NT2/D1 (cell line): ENCODE measurements around the gene CEP131.

Experiments used
- DNase-seq: peaks from one replicate; pipeline ENCODE4 v3.0.0-alpha.2; 2011; ENCODE audit warnings: low read depth, low spot score
- H3K27me3 ChIP-seq: 2 replicates; pipeline ENCODE4 v1.6.0; 2011; ENCODE audit warnings: mild to moderate bottlenecking; ENCODE audit not compliant: insufficient read length, insufficient read depth
- H3K36me3 ChIP-seq: 2 replicates; pipeline ENCODE4 v1.6.1; 2011; ENCODE audit warnings: mild to moderate bottlenecking, low read length, mixed read lengths; ENCODE audit not compliant: insufficient read depth, insufficient read length
- H3K4me1 ChIP-seq: 2 replicates; pipeline ENCODE4 v1.5.1; 2011; ENCODE audit not compliant: insufficient read depth, insufficient read length
- H3K4me3 ChIP-seq: 2 replicates; pipeline ENCODE4 v1.5.1; 2011; ENCODE audit warnings: low read depth; ENCODE audit not compliant: insufficient read length
- H3K9ac ChIP-seq: 2 replicates; pipeline ENCODE4 v1.6.0; 2011; ENCODE audit warnings: low read depth; ENCODE audit not compliant: insufficient read length
- H3K9me3 ChIP-seq: 2 replicates; pipeline ENCODE4 v1.5.1; 2011; ENCODE audit warnings: mild to moderate bottlenecking, low read length; ENCODE audit not compliant: insufficient read depth
- SUZ12 ChIP-seq: IDR thresholded peaks from 2 replicates; pipeline ENCODE4 v1.6.1; 2011; ENCODE audit not compliant: insufficient read length, insufficient read depth; ENCODE audit errors: extremely low read depth
- YY1 ChIP-seq: IDR thresholded peaks from 2 replicates; pipeline ENCODE4 v1.6.1; 2011; ENCODE audit not compliant: insufficient read length, insufficient read depth
- ZNF274 ChIP-seq: IDR thresholded peaks from 2 replicates; pipeline ENCODE4 v1.6.1; 2011; ENCODE audit warnings: mild to moderate bottlenecking, low read depth, low read length

Gene CEP131

DNA sequence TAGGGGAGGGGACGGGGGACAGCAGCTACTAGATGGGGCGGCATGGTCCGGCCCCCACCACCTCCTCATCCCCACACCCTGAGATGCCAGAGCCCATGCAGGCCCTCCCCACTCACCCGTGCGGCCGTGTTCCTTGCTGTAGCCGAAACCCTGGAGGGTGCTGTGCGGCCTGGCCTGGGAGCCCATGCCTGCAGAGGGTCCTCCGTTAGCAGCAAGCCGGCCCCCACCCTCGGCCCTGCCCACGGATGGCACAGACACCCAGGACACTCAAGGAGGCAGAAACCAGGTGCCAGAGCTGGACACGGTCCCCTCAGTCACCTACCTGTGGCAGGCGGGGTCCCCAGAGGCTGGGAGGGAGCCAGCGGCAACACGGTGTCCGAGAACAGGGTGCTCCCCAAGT is 10.6 kb upstream of the CEP131 start:
- no peak for DNase-seq
- H3K4me1 ChIP-seq, result no peaks in the 10 kb centered on the region
- H3K4me3 ChIP-seq, result no peak overlapping the region
- TF ChIP-seq ZNF274 (no peak), SUZ12 (no peak), YY1 (no peak)
- H3K9me3 ChIP-seq, result no peaks in the 10 kb centered on the region
- no peaks in the 10 kb centered on the region for H3K27me3 ChIP-seq
- peaks cover 77% of the 10 kb centered on the region for H3K36me3 ChIP-seq
- H3K9ac ChIP-seq, result peak overlapping the region; percentile 16

DNA sequence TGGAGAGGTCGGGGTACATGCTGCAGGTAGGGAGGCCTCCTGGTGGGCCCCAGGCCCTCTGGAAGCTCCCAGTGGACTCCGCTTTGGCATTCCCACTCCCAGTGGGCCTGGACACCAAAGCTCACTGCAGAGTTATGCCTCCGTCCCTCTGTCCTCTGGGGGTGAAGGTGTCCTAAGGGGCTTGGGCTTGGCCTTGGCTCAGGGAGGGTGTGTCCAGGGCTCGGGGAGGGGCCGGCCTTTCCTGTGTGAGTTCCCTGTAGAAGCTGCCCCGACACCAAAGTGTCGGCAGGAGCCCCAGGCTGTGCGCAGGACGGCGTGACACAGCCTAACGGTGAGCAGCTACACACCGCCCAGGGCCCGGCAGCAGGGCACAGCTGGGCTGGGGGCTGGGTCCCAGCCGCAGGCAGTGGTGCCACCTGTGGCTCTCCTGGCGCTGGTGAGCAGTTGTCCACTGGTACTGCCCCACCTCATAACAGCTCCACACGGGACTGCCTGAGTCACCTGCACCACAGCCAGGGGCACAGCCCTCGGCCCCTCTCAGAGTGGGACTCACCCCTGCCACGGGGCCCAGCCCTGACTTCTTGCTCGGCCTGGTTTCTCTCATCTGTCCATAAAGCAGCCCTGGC is 10.0 kb upstream of the CEP131 start:
- H3K36me3 ChIP-seq, result peaks cover 79% of the 10 kb centered on the region
- H3K4me3 ChIP-seq, result no peak overlapping the region

DNA sequence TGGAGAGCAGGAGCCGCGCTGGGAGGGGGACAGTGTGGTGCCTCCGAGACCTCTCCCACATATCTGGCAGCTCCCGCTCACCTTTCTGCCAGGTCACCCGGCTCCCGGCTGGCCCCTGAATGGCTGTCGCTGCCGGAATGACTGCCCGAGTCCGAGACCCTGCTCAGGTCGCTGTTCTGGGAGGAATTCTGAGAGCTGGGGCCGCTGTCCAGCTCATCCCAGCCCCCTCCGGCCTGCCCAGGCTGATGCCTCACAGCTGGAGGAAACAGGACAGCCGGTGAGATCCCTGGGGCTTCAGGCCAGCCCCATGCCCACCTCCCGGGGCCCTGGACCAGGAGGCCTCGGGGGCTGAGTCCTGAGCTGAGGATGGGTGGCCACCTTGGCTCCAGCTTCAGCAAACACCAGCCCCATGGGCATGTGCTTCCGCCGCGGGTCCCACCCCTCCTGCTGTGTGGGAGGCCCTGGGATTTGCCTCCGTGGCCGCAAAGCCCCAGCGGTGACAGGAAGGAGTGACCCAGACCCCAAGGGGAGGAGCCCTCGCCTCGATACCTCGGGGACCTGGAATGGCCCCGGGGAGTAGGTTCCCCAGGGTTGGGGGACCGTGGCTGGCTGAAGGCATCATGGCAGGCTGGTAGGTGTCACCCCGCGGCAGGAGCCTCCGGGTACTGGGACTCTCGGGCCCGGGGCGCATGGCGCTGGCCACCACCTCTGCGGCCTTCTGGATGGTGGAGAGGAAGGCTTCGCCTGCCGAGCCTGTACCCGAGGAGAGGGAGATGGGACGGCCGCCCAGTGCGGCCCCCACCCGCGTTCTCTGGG is 9.2 kb upstream of the CEP131 start:
- TF ChIP-seq YY1 (no peak), ZNF274 (no peak), SUZ12 (no peak)
- H3K4me3 ChIP-seq, result no peak overlapping the region
- H3K9me3 ChIP-seq, result peaks cover 2% of the 10 kb centered on the region; the same call in 1 of the 2 replicates
- no peak overlapping the region for H3K9ac ChIP-seq
- H3K4me1 ChIP-seq, result no peaks in the 10 kb centered on the region
- no peaks in the 10 kb centered on the region for H3K27me3 ChIP-seq
- DNase-seq, result no peak
- peaks cover 72% of the 10 kb centered on the region for H3K36me3 ChIP-seq

More for the DNA sequence above, 10.0 kb upstream of the CEP131 start:
- no peak overlapping the region for H3K9ac ChIP-seq
- H3K9me3 ChIP-seq, result no peaks in the 10 kb centered on the region
- no peak for DNase-seq
- H3K27me3 ChIP-seq, result no peaks in the 10 kb centered on the region
- no peaks in the 10 kb centered on the region for H3K4me1 ChIP-seq
- TF ChIP-seq ZNF274, result no peak
- no peak for TF ChIP-seq YY1
- no peak for TF ChIP-seq SUZ12

- TF ChIP-seq ZNF274 (no peak), YY1 (no peak), SUZ12 (no peak)
- Histone ChIP-seq H3K4me1 (no peaks in the 10 kb centered on the region), H3K36me3 (peaks cover 64% of the 10 kb centered on the region), H3K9me3 (peaks cover 7% of the 10 kb centered on the region), H3K4me3 (no peak overlapping the region), H3K27me3 (no peaks in the 10 kb centered on the region), H3K9ac (no peak overlapping the region)
- DNase-seq, result no peak
These were observed 8.4 kb upstream of the CEP131 start for GRCh38 chr17:81231121-81231645.

DNA sequence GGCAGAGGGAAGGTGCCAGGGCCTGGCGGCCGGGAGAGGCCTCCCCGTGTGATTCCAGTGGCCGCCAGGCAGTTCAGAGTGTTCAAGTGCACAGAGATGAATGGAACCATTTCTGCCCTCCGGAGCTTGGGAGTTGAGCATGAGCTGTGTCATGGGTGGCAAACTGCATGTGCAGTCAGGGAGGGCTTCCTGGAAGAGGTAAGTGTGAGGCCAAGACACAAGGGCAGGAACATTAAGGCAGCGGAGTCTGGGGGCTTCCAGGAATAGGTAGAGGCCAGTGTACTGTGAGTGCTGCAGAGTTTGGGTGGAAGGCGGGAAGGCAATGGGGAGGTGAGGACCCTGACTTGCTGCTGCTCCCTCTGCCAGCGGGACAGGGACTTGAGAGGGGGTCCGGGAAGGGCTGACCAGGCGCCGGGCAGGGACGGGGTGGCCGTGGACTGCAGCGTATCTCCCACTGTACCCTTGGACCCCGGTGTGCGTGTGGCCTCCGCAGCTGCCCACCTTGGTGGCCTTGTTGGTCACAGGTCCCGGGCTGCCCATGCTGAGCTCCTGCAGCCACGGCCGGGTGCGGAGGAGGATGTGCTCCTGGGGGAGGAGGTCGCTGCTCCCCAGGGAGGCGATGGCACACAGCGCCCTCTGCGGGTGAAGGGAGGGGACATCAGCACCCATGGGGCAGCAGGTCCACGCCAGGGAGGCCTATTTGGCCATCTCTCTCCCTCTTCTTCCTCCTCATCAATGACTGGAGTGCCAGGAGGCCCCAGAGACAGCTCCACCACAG is 7.5 kb upstream of the CEP131 start:
- DNase-seq, result no peak
- Histone ChIP-seq H3K4me3 (no peak overlapping the region), H3K4me1 (no peaks in the 10 kb centered on the region), H3K9me3 (peaks cover 7% of the 10 kb centered on the region), H3K9ac (no peak overlapping the region), H3K27me3 (no peaks in the 10 kb centered on the region), H3K36me3 (peaks cover 55% of the 10 kb centered on the region)
- no peak for TF ChIP-seq ZNF274
- no peak for TF ChIP-seq SUZ12
- TF ChIP-seq YY1, result no peak

- H3K36me3 ChIP-seq, result peaks cover 54% of the 10 kb centered on the region
- H3K4me3 ChIP-seq, result no peak overlapping the region
- no peak for DNase-seq
- H3K4me1 ChIP-seq, result no peaks in the 10 kb centered on the region
- no peaks in the 10 kb centered on the region for H3K27me3 ChIP-seq
- H3K9me3 ChIP-seq, result peaks cover 7% of the 10 kb centered on the region
- no peak overlapping the region for H3K9ac ChIP-seq
- TF ChIP-seq SUZ12, result no peak
- TF ChIP-seq YY1, result no peak
These were observed 6.8 kb upstream of the CEP131 start for GRCh38 chr17:81229666-81229920.

DNA sequence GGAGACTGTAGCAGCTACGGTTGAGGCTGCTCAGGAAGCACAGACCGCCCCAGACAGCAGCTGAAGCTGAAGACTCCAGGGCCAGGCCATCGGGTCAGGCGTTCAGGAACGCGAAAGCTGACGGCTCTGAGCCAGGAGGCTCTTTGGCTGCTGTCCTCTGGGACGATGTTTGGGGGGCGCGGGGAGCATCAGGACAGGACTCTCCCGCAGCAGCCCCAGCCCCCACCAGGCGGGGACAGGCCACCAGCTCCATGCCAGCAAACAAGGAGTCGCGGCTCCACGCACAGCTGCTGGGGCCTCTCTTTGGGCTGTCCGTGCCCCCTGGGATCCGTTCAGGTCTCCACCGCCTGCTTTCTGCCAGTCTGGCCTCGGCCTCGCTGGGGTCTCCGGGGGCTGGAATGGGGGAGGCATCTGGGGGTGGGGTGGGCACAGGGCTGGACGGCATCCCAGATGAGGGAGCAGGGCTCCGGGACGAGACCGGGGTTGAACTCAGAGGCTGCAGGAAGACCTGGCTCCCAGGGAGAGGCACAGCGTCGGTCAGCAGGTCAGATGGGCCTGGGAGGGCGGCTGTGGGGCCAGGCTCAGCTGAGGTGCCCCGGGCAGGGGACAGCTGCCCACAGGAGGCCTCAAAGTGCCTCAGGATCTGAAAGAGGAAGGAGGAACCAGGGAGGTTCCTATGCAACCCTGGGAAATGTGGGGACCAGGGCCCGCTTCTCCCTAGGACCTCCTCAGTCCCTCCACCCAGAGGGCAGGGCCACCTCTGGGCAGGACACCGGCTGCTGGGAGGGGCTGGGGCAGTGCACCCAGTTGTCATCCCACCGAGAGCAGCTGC is 6.3 kb upstream of the CEP131 start:
- Histone ChIP-seq H3K9ac (no peak overlapping the region), H3K36me3 (peaks cover 54% of the 10 kb centered on the region), H3K4me3 (no peak overlapping the region), H3K27me3 (no peaks in the 10 kb centered on the region), H3K9me3 (peaks cover 7% of the 10 kb centered on the region), H3K4me1 (no peaks in the 10 kb centered on the region)
- DNase-seq, result no peak
- no peak for TF ChIP-seq ZNF274
- no peak for TF ChIP-seq SUZ12
- TF ChIP-seq YY1, result no peak
